Activated CD4-positive, CD25-positive, alpha-beta regulatory T cell treated with anti-CD3 and anti-CD28 coated beads, Interleukin-2, amount 50 U/mL, for 72 hours (primary cell): Measurements from ENCODE around the gene REEP5.
"Not testable (repeated sequence)": the region's sequence is repeated elsewhere in the genome, so short reads cannot be mapped to it uniquely, and the experiment has no call there.

Experiments used
- DNase-seq: peaks from one replicate; pipeline ENCODE4 v3.0.0; 2021

The REEP5 gene

GRCh38 chr5:112931473-112931872, 9.4 kb upstream of the REEP5 start:
- DNase-seq, result no peak

GRCh38 chr5:112930082-112930344, 8.0 kb upstream of the REEP5 start:
- DNase-seq, result no peak

GRCh38 chr5:112929336-112930081, 7.5 kb upstream of the REEP5 start:
- DNase-seq, result no peak

GRCh38 chr5:112923988-112924387, 2.0 kb upstream of the REEP5 start:
- no peak for DNase-seq

- no peak for DNase-seq
Measured at GRCh38 chr5:112923148-112923917, 1.3 kb upstream of the REEP5 start.

GRCh38 chr5:112921026-112921832, 798 bp downstream of the REEP5 start:
- peak; percentile 67 for DNase-seq

- DNase-seq, result no peak
Measured at GRCh38 chr5:112919972-112920371, 2.1 kb downstream of the REEP5 start.

- no peak for DNase-seq
Measured at GRCh38 chr5:112918679-112919078, 3.3 kb downstream of the REEP5 start.

- no peak for DNase-seq
Measured at GRCh38 chr5:112918136-112918535, 3.9 kb downstream of the REEP5 start.

GRCh38 chr5:112917453-112917995, 4.5 kb downstream of the REEP5 start:
- DNase-seq, result no peak

GRCh38 chr5:112915831-112916230, 6.2 kb downstream of the REEP5 start:
- no peak for DNase-seq

GRCh38 chr5:112914584-112914983, 7.4 kb downstream of the REEP5 start:
- no peak for DNase-seq

GRCh38 chr5:112910529-112910928, 11.5 kb downstream of the REEP5 start:
- DNase-seq, result no peak

GRCh38 chr5:112908854-112909253, 13.2 kb downstream of the REEP5 start:
- DNase-seq, result no peak

- no peak for DNase-seq
Measured at GRCh38 chr5:112907166-112907631, 14.8 kb downstream of the REEP5 start.

GRCh38 chr5:112906637-112907036, 15.4 kb downstream of the REEP5 start:
- DNase-seq, result no peak

GRCh38 chr5:112904996-112905395, 17.0 kb downstream of the REEP5 start:
- DNase-seq, result not testable (repeated sequence)

GRCh38 chr5:112902561-112902960, 19.5 kb downstream of the REEP5 start:
- no peak for DNase-seq

- DNase-seq, result no peak
Measured at GRCh38 chr5:112895682-112896081, 26.3 kb downstream of the REEP5 start.

- no peak for DNase-seq
Measured at GRCh38 chr5:112892776-112893175, 29.3 kb downstream of the REEP5 start.

GRCh38 chr5:112892066-112892465, 30.0 kb downstream of the REEP5 start:
- DNase-seq, result not testable (repeated sequence)

GRCh38 chr5:112886975-112887374, 35.1 kb downstream of the REEP5 start:
- DNase-seq, result no peak

GRCh38 chr5:112885001-112885400, 37.0 kb downstream of the REEP5 start:
- DNase-seq, result no peak
